HepG2 (cell line): ENCODE measurements around the gene RBBP6. TPM values are rescaled to one million over a fixed set of nuclear protein-coding genes. Genes with fewer than 3 reads are reported as not detected.
A peak's percentile ranks its signal among the peaks of the same experiment; 100 is the strongest.

Experiments
- CTCF ChIP-seq: sonication (generic); formaldehyde crosslinking; IDR thresholded peaks from 2 replicates; pipeline ENCODE4 v1.5.0; 2020; ENCODE audit warnings: mild to moderate bottlenecking, missing genetic modification reagents, moderate library complexity
- E2F2 ChIP-seq: sonication (generic); formaldehyde crosslinking; IDR thresholded peaks from 2 replicates; pipeline ENCODE4 v1.4.0; 2020; ENCODE audit warnings: missing genetic modification reagents, borderline replicate concordance
- HDAC2 ChIP-seq: sonication (generic); formaldehyde crosslinking; IDR thresholded peaks from 2 replicates; pipeline ENCODE4 v1.4.0; 2020; ENCODE audit warnings: missing genetic modification reagents
- HMGXB4 ChIP-seq, 2 experiments: sonication (generic) in 1 of 2; formaldehyde crosslinking in 1 of 2; IDR thresholded peaks; 2 replicates each; pipeline versions ENCODE4 v1.4.0 to v1.6.1; 2018 to 2020; ENCODE audit warnings: missing genetic modification reagents in 2 of 2, borderline replicate concordance in 1 of 2, low read depth in 1 of 2, mild to moderate bottlenecking in 1 of 2, missing biosample characterization in 1 of 2
- NR3C1 ChIP-seq: sonication (generic); formaldehyde crosslinking; IDR thresholded peaks from 2 replicates; pipeline ENCODE4 v1.4.0; 2020; ENCODE audit warnings: missing genetic modification reagents
- REPIN1 ChIP-seq: sonication (generic); formaldehyde crosslinking; IDR thresholded peaks from 2 replicates; pipeline ENCODE4 v1.8.0; 2022; ENCODE audit warnings: missing genetic modification reagents, low read depth, mild to moderate bottlenecking, borderline replicate concordance
- RNF2 ChIP-seq: fragments of 450-650 bp; conservative IDR thresholded peaks from 2 replicates; pipeline ENCODE4 v1.6.1; 2016; ENCODE audit warnings: low read depth
- RNF219 ChIP-seq: sonication (generic); formaldehyde crosslinking; IDR thresholded peaks from 2 replicates; pipeline ENCODE4 v1.5.0; 2020; ENCODE audit warnings: mild to moderate bottlenecking, missing genetic modification reagents
- ZBTB2 ChIP-seq: sonication (generic); formaldehyde crosslinking; IDR thresholded peaks from 2 replicates; pipeline ENCODE4 v1.8.0; 2022; ENCODE audit warnings: low read depth, missing genetic modification reagents
- ZNF121 ChIP-seq: sonication (generic); formaldehyde crosslinking; IDR thresholded peaks from 2 replicates; pipeline ENCODE4 v1.5.0; 2020; ENCODE audit warnings: mild to moderate bottlenecking, missing genetic modification reagents
- ZNF207 ChIP-seq: fragments of 450-650 bp; IDR thresholded peaks from 2 replicates; pipeline ENCODE4 v1.6.1; 2016; ENCODE audit warnings: antibody characterized with exemption, borderline replicate concordance
- ZNF512B ChIP-seq: sonication (generic); formaldehyde crosslinking; IDR thresholded peaks from 2 replicates; pipeline ENCODE4 v1.5.1; 2020; ENCODE audit warnings: missing genetic modification reagents, mild to moderate bottlenecking, borderline replicate concordance
- ZNF547 ChIP-seq: sonication (generic); formaldehyde crosslinking; IDR thresholded peaks from 2 replicates; pipeline ENCODE4 v1.5.1; 2020; ENCODE audit warnings: mild to moderate bottlenecking, missing genetic modification reagents
- ZNF563 ChIP-seq: sonication (generic); formaldehyde crosslinking; IDR thresholded peaks from 2 replicates; pipeline ENCODE4 v1.8.0; 2022; ENCODE audit warnings: mild to moderate bottlenecking, moderate library complexity, missing genetic modification reagents
- ZNF567 ChIP-seq: sonication (generic); formaldehyde crosslinking; IDR thresholded peaks from 2 replicates; pipeline ENCODE4 v1.8.1; 2023; ENCODE audit warnings: mild to moderate bottlenecking, missing genetic modification reagents, borderline replicate concordance
- polyA plus RNA-seq, 8 experiments: library from polyadenylated mRNA; depleted of rRNA in 3 of 8; stranded (reverse) in 7 of 8; unstranded in 1 of 8; fragments of >200 nt; fragmentation: Illumina TruSeq in 4 of 8; extraction: Trizol in 4 of 8; gene quantifications; 2 replicates each; pipeline versions ENCODE4 v1.2.1 to v1.2.3, GENCODE V29; 2011 to 2016; ENCODE audit warnings: low read depth in 4 of 8, missing spikeins in 1 of 8, mixed read lengths in 1 of 8; ENCODE audit not compliant: insufficient read depth in 1 of 8
- total RNA-seq, 5 experiments: library from RNA; depleted of rRNA; stranded (reverse); fragments of >200 nt; fragmentation: Illumina TruSeq; extraction: Trizol; gene quantifications; 2 replicates each; pipeline ENCODE4 v1.2.3, GENCODE V29; 2016; ENCODE audit warnings: low read depth in 1 of 5

Gene RBBP6
- total and polyA plus RNA-seq, 2 of the 13 experiments (the other 11 are each of a cell fraction or from before 2014, with no cell fraction given): 37.1 to 70.9 TPM

- TF ChIP-seq ZBTB2 (CRISPR knock-in tag) (no peak), ZNF207 (no peak), HDAC2 (CRISPR knock-in tag) (no peak), ZNF563 (CRISPR knock-in tag) (no peak), RNF2 (no peak), NR3C1 (CRISPR knock-in tag) (no peak), REPIN1 (CRISPR knock-in tag) (peak; percentile 56; the same call in 1 of the 2 replicates), HMGXB4 (CRISPR knock-in tag; IDR thresholded peaks at IDR 0.05; ENCODE audit: borderline replicate concordance in 1 of 2, low read depth in 1 of 2) (0 out of 4 replicates have a peak, but pooled peaks of 1 of the 2 experiments have one; percentile 43), ZNF567 (CRISPR knock-in tag) (peak; percentile 26; the same call in 1 of the 2 replicates), ZNF547 (no peak), E2F2 (CRISPR knock-in tag) (no peak), RNF219 (no peak), CTCF (CRISPR knock-in tag) (peak; percentile 92), ZNF121 (CRISPR knock-in tag) (peak; percentile 45), ZNF512B (no peak)
These were observed 34.7 kb upstream of the RBBP6 start (continued) for GRCh38 chr16:24504472-24505345.
